H54 (cell line): ENCODE results near the gene CHN1.

Experiments
- DNase-seq: peaks from one replicate; pipeline ENCODE4 v3.0.0; 2011; ENCODE audit warnings: low spot score, mixed read lengths; ENCODE audit not compliant: insufficient read length
- FAIRE-seq: peaks from 3 replicates; lab custom pipeline; 2011; peaks lifted over from hg19 to GRCh38; lab: Jason Lieb, UNC
- POLR2A ChIP-seq: IDR thresholded peaks from 2 replicates; pipeline ENCODE4 v1.6.1; 2011; ENCODE audit warnings: low read depth, mild to moderate bottlenecking, low read length

CHN1 gene

GRCh38 chr2:175025233-175025632 lies 20.1 kb upstream of the CHN1 start:
- no peak for DNase-seq
- FAIRE-seq, result no peak
- TF ChIP-seq POLR2A, result no peak

- no peak for TF ChIP-seq POLR2A
- DNase-seq (no peak), FAIRE-seq (no peak)
These were observed 17.7 kb upstream of the CHN1 start for GRCh38 chr2:175022923-175023322.

- FAIRE-seq, result no peak
- no peak for DNase-seq
- no peak for TF ChIP-seq POLR2A
These were observed 14.6 kb upstream of the CHN1 start for GRCh38 chr2:175019566-175020327.

- TF ChIP-seq POLR2A, result no peak
These were observed 12.6 kb upstream of the CHN1 start for GRCh38 chr2:175017618-175018414.

GRCh38 chr2:175015340-175015739 lies 10.2 kb upstream of the CHN1 start:
- no peak for FAIRE-seq
- no peak for DNase-seq
- TF ChIP-seq POLR2A, result no peak

More at GRCh38 chr2:175017618-175018414, 12.6 kb upstream of the CHN1 start:
- FAIRE-seq (no peak), DNase-seq (no peak)

- no peak for TF ChIP-seq POLR2A
- FAIRE-seq (peak; percentile 61), DNase-seq (no peak)
These were observed 7.3 kb upstream of the CHN1 start for GRCh38 chr2:175012516-175012915.

- DNase-seq (no peak), FAIRE-seq (no peak)
- TF ChIP-seq POLR2A, result no peak
These were observed 6.3 kb upstream of the CHN1 start for GRCh38 chr2:175011505-175011904.

GRCh38 chr2:175010848-175011254 lies 5.7 kb upstream of the CHN1 start:
- FAIRE-seq (peak; percentile 41), DNase-seq (no peak)
- TF ChIP-seq POLR2A, result no peak

GRCh38 chr2:175009917-175010621 lies 4.9 kb upstream of the CHN1 start:
- no peak for TF ChIP-seq POLR2A
- FAIRE-seq, result no peak

GRCh38 chr2:175008801-175009495 lies 3.8 kb upstream of the CHN1 start:
- no peak for DNase-seq
- no peak for FAIRE-seq
- TF ChIP-seq POLR2A, result no peak

More at GRCh38 chr2:175009917-175010621, 4.9 kb upstream of the CHN1 start:
- no peak for DNase-seq

- DNase-seq (no peak), FAIRE-seq (no peak)
- no peak for TF ChIP-seq POLR2A
These were observed 2.8 kb upstream of the CHN1 start for GRCh38 chr2:175008009-175008408.

GRCh38 chr2:175007510-175007909 lies 2.3 kb upstream of the CHN1 start:
- FAIRE-seq (no peak), DNase-seq (no peak)
- no peak for TF ChIP-seq POLR2A

- DNase-seq, result no peak
- TF ChIP-seq POLR2A, result no peak
- FAIRE-seq, result no peak
These were observed 1.1 kb upstream of the CHN1 start for GRCh38 chr2:175006281-175006680.
